Endometrial microvascular endothelial cells (primary cell): ENCODE measurements around the gene AMELY. TPM values are rescaled to one million over a fixed set of nuclear protein-coding genes. Genes with fewer than 3 reads are reported as not detected.
"Not testable (repeated sequence)": the region's sequence is repeated elsewhere in the genome, so short reads cannot be mapped to it uniquely, and the experiment has no call there.

Experiments
- in situ Hi-C: cut with HindIII; loops from 2 replicates; pipeline ENCODE4 v1.10.0; 2017; ENCODE audit warnings: low sequenced_read_pairs, low pct_unique_long_range_greater_than_20kb; ENCODE audit errors: inconsistent ontology term
- total RNA-seq: library from RNA; depleted of rRNA; stranded (reverse); fragments of >200 nt; gene quantifications from one replicate; pipeline ENCODE4 v1.2.3, GENCODE V29; 2015; ENCODE audit errors: inconsistent ontology term

Gene AMELY
- total RNA-seq, 1 donor from 2014 or later = not detected

GRCh38 chrY:6842650-6843049 lies 68.9 kb downstream of the AMELY start:
- in situ Hi-C loops = not testable (repeated sequence)

Other genes with a start within 250 kb of the AMELY start
- gene TBL1Y, start 1.1 kb downstream of the AMELY start, total RNA-seq = not detected